ENCODE results near the gene CLN6. TPM values are rescaled to one million over a fixed set of nuclear protein-coding genes. Genes with fewer than 3 reads are reported as not detected.
"Not testable (repeated sequence)": the region's sequence is repeated elsewhere in the genome, so short reads cannot be mapped to it uniquely, and the experiment has no call there.

Gene CLN6
- total RNA-seq, 1 experiment from 2014 or later: 38.8 TPM

DNA sequence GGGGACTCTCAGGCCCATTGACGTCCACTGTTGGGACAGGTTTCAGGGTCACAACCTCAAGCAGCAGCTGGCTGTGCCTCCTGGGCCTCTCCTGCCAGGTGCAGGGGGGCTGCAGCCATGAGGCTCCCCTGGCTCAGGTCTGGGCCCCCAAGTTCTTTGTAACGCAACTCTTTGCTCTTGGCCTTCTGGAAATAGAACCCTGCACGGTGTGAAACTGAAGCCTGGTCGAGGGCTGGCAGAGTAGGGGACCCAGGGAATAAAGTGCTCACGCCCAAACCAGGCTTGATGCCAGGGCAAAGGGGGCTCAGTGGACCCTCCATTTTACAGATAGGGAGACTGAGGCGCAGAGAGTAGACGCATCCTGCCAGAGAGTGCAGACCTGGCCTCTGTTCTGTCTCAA lies 25.2 kb downstream of the CLN6 start:
- H3K9me3 ChIP-seq: no peaks in the 10 kb centered on the region
- H3K36me3 ChIP-seq: peaks cover 18% of the 10 kb centered on the region
- DNase-seq: no peak
- H3K27me3 ChIP-seq: no peaks in the 10 kb centered on the region
- no peak overlapping the region for H3K4me3 ChIP-seq

DNA sequence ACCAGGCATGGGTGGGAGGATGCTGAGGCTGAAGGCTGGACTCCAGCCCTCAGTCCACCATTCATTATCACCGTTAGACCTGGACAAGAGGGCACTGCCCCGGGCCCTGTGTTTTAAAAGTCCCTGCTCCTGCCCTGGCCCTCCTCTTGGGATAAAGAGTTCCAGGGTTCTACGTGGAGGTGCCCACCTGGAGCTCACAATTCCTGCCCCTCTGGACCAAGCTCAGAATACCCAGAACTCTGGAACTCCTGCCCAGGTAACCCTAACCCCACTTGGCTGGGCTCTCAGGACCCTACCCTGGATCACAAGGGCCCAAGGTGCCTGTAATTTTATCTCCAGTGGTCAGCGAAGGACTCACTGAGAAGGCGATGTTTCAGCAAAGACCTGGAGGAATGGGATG lies 25.6 kb downstream of the CLN6 start:
- Histone ChIP-seq H3K36me3 (peaks cover 18% of the 10 kb centered on the region), H3K9me3 (no peaks in the 10 kb centered on the region), H3K27me3 (no peaks in the 10 kb centered on the region), H3K4me3 (no peak overlapping the region)
- no peak for DNase-seq

DNA sequence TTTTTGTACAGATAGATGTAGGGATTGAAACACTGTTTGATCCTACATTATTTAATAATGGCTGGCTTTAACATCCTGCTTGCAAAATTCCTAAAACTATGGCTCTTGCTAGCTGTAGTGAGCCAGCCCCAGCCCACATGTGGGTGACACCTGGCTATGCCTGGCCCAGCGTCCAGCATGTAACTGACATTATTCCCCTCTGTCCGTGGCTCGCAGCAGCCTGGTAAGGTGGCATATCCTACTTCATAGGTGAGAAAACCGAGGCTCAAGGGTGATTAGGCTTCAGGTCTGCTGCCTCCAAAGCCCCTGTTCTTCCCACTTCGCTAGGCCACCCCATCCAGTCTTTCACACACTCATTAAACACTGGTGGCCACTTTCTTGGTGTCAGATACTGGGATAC lies 26.0 kb downstream of the CLN6 start:
- no peak overlapping the region for H3K4me3 ChIP-seq
- peaks cover 15% of the 10 kb centered on the region for H3K36me3 ChIP-seq
- H3K27me3 ChIP-seq: no peaks in the 10 kb centered on the region
- H3K9me3 ChIP-seq: no peaks in the 10 kb centered on the region
- no peak for DNase-seq

DNA sequence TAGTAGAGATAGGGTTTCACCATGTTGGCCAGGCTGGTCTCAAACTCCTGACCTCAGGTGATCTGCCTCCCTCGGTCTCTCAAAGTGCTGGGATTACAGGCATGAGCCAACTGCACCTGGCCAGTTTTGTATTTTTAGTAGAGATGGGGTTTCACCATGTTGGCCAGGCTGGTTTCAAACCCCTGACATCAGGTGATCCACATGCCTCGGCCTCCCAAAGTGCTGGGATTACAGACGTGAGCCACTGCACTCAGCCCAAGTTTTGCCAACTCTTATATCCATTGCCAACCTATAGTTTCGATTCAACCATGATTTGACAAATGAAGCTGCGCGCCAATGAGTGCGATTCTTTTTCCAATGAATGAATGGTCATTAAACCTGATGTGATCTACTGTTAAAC lies 26.5 kb downstream of the CLN6 start:
- H3K27me3 ChIP-seq: not testable (repeated sequence)

DNA sequence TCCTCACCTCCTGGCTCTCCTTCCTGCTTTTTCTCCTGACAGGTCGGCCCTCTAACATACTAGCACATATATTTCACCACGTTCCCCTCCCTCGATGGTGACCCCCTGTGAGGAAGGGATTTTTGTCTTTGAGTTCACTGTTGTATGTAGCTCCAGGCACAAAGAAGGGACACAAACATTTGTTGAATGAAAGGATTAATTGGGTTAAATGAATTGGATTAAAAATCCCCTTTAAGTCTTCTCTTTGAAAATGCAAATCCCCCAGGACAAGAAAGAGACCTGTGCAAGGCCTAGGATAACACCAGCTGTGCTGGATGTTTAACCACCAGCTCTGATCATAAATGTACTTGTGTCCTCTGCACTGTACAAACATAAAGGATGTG lies 27.7 kb downstream of the CLN6 start:
- DNase-seq: no peak
- Histone ChIP-seq H3K4me3 (no peak overlapping the region), H3K27me3 (no peaks in the 10 kb centered on the region), H3K9me3 (no peaks in the 10 kb centered on the region), H3K36me3 (peaks cover 23% of the 10 kb centered on the region)

More for the DNA sequence above, 26.5 kb downstream of the CLN6 start:
- H3K36me3 ChIP-seq: peaks cover 18% of the 10 kb centered on the region
- not testable (repeated sequence) for H3K4me3 ChIP-seq, DNase-seq, H3K9me3 ChIP-seq

DNA sequence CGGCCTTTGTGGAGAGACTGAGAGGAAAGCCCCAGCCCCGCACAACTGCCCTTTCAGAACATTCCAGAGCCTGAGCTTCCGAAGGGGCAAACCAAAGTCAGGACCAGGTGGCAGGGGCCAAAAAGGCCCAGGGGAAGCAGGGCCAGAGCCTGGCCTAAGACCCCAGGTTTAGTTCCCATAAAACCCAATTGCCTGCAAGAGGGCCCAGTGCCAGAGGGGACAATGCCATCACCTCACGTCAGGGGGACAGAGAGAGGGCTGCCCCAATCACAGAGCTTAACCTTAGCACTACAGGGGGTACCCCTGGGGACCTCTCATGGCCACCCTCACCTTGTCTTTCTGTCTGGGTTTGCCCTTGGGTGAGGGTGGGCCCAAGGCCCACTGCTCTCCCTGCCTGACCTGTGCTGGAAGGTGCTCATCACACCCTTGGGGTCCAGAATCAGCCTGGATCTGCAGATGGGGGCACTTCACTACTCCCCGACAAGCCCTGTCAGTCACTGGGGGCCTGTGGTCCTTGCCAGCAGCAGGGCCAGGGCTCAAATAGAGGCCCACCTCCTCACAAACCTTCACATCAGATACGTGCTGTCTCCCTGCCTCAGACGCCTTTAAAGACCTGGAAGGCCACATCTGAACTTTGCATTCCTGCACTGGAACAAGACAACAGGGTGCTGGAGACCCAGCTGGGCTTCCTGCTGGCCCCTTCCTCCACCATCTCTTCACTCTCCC lies 28.2 kb downstream of the CLN6 start:
- Histone ChIP-seq H3K4me3 (no peak overlapping the region), H3K36me3 (peaks cover 26% of the 10 kb centered on the region), H3K27me3 (no peaks in the 10 kb centered on the region), H3K9me3 (no peaks in the 10 kb centered on the region)
- DNase-seq: no peak

DNA sequence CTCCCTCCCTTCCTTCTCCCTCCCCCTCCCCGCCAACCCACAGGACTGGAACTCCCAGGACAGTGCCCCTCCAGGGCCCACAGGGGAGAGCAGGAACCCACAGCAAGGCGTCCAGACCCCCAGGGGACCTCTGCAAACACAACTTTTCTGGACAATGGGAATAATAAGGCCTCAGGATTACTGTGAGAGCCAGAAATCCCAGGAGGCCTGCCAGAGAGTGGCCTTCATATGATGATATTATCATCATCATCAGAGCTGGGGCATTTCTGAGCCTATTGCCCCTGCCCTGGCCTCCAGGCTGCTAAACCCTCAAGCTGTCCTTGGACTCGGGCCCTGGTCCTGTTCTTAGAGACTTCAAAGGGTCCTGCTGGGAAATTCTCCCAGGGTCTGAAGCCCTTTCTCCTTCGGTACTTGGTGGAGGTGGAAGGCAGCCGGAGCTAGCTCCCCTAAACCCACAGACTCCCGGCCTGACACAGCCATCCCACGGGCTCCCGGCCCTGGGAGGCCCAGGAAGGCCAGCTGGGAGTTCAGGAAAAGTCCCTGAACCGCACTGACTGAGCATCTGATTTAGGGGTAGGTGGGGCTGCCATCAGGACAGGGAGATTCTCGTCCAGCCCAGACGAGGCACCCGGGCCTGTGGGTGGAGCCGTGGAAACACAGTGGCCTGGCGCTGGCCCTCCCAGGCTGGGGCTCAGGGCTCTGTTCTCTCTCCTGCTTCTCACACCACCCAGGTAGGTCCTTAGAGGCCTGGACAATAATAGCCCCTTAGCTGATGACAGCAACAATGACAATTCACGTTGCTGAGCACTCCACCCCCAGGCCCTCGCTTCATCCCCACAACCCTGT lies 29.3 kb downstream of the CLN6 start:
- Histone ChIP-seq H3K9me3 (no peaks in the 10 kb centered on the region), H3K27me3 (no peaks in the 10 kb centered on the region), H3K36me3 (peaks cover 30% of the 10 kb centered on the region), H3K4me3 (no peak overlapping the region)
- no peak for DNase-seq

DNA sequence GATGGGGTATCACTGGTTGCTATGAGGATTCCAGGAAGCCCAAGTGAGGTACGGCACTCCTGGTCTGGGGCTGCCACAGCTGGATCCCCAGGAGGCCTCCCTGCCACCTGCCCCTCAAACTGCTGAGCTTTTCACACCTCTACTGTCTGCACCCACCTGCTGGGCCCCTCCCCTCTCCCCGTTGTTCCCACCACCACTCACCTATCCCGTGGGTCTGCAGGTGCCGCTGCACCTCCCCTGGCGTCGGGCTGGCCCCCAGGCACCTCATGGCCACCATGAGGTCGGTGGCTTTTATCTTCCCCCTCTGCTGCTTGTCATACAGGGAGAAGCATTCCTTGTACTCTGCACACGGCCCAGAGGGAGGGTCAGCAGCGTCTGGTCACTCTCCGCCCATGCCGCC lies 30.2 kb downstream of the CLN6 start:
- H3K36me3 ChIP-seq: peaks cover 25% of the 10 kb centered on the region
- DNase-seq: no peak
- H3K4me3 ChIP-seq: no peak overlapping the region
- no peaks in the 10 kb centered on the region for H3K9me3 ChIP-seq
- H3K27me3 ChIP-seq: no peaks in the 10 kb centered on the region

DNA sequence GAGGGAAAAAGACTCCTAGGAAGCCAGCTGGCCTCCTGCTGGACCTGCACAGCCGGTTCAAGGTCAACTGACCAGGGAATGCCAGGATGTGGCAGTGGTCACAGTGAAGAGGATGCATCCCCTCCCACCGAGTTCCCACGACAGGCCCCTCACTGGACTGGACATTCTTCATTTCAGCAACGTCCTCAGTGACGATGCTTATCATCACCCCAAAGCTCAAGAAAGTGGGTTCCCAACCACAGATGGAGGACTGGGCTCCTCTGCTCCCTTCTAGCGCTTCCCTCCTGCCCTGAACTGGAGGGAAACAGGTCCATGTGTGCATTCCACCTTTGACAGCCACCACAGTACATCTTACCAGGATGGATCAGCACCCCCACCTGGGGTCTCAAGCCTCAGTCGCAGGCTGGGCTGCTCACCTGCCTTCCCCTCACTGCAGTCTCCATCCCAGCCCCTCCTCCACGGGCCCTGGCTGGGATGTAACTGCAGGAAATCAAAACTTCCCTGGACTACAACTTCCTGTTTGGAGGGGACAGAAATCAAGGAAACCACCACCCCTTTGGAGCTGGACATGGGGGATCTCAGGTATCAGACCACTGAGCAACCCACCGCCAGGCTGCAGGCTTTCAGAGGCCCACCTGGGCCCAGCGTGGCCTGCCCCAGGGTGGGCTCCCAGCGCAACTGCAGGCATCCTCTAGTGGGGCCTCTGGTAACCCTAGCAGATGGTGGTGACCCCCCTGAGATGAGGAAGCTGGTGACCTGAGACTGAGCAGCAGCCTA lies 31.7 kb downstream of the CLN6 start:
- Histone ChIP-seq H3K27me3 (no peaks in the 10 kb centered on the region), H3K4me3 (no peak overlapping the region), H3K36me3 (peaks cover 37% of the 10 kb centered on the region), H3K9me3 (no peaks in the 10 kb centered on the region)
- no peak for DNase-seq

DNA sequence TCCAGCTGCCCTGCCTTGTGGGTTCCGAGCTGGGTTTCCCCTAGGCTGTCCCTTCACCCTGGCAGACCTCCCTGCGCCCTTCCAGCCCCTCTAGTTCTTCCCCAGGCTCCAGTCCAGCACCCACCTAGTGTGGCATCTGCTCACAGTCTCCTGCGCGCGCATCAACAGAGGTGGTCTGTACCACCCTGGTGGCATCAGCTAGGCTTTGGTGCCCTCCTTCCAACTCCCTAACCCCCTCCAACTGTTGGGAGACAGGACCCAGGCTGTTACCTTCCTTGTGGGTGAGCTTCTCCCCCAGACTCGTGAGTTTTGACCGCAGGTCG lies 32.4 kb downstream of the CLN6 start:
- peaks cover 44% of the 10 kb centered on the region for H3K36me3 ChIP-seq
- no peak overlapping the region for H3K4me3 ChIP-seq
- H3K27me3 ChIP-seq: no peaks in the 10 kb centered on the region
- H3K9me3 ChIP-seq: no peaks in the 10 kb centered on the region
- no peak for DNase-seq

DNA sequence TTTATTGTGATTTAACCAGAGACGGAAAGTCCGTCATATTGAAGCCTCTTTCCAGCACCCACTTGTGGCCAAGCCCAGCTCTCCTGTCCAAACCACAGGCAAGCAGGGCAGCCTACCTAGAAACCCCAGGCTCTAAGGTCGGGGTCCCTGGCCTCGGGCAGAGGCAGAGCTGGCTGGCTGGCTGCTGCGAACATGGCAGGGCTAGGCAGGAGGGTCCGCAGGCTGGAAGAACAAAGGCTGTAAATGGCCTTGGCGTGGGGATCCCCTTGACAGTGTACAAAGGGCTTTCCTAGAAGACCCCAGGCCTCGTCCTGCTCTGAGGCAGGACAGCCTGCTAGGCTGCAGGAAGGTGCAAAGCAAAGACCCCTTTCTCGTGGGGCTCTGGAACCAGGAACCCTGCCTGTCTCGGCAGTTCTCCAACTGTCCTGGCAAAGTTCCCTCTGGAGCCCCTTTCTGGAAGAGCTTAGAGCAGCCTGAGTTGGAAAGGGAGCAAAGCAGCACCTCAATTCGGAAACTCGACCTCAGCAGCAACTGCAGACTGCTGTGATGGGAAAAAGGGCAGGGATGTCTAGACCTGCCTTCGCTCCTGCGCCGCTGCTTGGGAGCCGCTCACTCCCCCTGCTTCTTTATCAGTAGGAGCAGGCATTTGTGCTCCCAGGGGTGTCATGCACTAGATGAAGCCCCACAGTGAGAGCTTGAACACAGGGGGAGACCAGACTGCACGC lies 32.9 kb downstream of the CLN6 start:
- peaks cover 45% of the 10 kb centered on the region for H3K36me3 ChIP-seq
- no peak for DNase-seq
- no peaks in the 10 kb centered on the region for H3K9me3 ChIP-seq
- H3K27me3 ChIP-seq: no peaks in the 10 kb centered on the region
- H3K4me3 ChIP-seq: no peak overlapping the region

DNA sequence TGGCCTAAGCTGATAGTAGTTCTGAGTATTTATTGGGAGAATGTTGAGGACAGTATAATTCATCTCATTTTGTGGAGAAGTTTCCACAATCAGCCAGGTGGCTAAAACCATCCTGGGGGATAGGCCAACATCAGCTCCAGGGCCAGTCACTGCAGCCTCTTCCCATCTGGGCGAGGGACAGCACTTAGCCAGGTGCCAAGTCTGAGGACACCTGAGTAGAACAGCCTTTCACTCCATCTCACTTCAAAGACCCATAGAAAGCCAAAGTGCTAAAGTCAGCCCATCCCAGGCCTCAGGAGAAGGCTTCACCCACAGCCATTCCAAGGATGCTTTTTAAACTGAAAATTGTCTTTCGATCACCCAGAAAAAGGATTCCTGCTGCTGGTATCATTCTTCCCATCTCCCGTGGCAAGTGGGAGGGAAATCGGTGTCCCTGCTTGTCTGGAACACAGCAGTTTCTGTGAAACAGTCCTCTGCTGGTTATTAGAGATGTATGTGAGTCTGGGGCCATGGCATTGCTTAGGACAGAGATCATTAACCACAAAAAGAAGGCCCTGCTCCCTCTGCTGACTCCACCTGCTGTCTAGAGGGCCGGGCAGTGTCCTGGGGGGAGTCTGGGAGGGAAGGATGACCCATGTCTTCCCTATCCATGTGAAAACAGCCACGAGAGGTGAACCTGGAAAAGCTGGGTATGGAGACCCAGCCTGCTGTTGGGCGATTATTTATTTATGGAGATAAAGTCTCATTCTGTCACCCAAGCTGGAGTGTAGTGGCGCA lies 34.0 kb downstream of the CLN6 start:
- H3K36me3 ChIP-seq: peaks cover 46% of the 10 kb centered on the region
- DNase-seq: no peak
- H3K9me3 ChIP-seq: no peaks in the 10 kb centered on the region
- H3K4me3 ChIP-seq: no peak overlapping the region
- no peaks in the 10 kb centered on the region for H3K27me3 ChIP-seq

DNA sequence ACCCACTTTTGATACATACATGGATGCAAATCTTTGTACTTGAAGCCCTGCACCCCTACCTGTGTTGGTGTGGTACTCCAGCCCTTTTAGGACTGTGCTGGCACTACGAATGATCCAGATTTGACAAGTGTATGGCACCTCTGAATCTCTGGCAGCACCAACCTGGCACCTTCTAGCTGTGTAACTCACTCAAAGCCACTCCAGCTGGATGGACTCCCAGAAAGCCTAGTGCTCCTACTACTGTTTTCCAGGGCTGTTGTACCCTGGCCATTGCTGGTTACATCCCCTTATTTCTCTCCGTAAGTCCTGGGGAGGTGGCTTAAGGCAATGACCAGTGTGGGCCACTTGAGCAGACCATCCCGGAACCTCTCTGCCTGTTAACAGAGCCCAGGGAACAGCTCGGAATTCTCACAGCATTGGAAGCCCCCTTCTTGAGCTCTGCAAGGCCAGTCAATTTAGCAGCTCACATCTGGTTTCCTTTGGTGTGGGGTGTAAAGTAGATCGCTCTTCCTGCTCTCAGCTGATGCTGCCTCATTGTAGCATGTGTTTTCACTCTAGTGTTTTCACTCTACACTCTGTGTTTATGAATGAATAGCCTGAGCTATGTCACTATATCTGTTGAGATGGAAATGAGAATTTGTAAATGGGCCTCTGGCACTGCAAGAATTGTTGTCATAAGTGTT lies 36.6 kb downstream of the CLN6 start:
- Histone ChIP-seq H3K9me3 (no peaks in the 10 kb centered on the region), H3K36me3 (peaks cover 68% of the 10 kb centered on the region), H3K27me3 (no peaks in the 10 kb centered on the region), H3K4me3 (no peak overlapping the region)
- no peak for DNase-seq

DNA sequence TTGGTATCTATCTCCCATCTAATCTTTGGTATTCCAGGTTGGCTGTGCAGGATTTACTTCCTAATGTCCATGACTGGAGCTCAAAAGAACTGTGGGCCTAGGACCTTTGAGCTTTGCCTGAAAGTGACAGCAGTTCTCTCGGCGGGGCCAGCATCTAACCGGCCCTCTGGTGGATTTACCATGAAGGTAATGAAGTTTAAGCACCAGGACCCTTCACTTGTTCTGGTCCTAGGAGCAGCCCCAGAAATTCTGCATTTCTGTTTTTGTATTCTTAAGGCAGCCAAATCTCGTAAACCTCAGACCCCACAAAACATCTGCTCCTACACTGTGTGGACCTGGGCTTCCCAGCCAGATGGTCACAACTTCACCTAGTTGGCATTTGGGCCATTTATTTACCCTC lies 37.4 kb downstream of the CLN6 start:
- no peak for DNase-seq
- H3K4me3 ChIP-seq: no peak overlapping the region
- H3K27me3 ChIP-seq: no peaks in the 10 kb centered on the region
- H3K36me3 ChIP-seq: peaks cover 68% of the 10 kb centered on the region
- 0 out of 2 replicates have a peak, but pooled peaks cover 4% of the 10 kb centered on the region for H3K9me3 ChIP-seq

DNA sequence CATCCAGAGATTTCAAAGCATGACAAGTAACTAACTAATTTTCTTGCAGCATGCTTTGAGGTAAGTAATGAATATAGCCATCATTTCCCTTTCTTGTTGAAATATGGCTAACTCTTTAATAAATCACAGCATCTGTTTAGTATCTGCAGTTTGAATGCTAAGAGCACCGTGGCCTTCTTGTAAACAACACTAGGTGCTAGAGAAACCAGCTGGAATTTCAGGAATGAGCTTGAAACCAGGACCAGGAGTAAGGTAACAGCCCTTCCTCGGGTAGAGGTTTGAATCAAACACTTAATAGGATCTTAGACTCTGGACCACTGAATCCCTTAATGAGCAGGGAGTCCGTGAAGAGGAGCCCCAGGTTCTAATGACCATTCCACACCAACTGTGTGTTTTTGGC lies 38.0 kb downstream of the CLN6 start:
- H3K27me3 ChIP-seq: no peaks in the 10 kb centered on the region

DNA sequence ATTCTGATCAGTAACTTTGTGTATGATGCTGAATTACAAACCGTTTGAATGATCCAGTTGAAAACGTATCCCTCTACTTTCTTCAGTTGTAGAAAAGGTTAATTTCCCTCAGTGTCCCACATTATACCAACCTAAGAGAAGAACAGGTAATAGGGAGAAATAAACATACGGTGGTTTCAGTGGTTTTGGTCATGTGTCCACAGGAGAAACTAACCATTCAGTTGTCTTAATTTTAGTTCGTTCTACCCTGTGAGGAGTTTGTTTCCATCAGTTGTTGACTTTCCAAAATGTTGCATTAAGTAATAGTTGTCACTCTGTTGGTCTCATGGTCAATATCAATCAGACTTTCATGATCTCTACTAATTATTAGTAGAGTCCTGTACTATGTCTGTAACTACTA lies 39.5 kb downstream of the CLN6 start:
- H3K9me3 ChIP-seq: 0 out of 2 replicates have a peak, but pooled peaks cover 4% of the 10 kb centered on the region
- no peak overlapping the region for H3K4me3 ChIP-seq
- H3K36me3 ChIP-seq: peaks cover 66% of the 10 kb centered on the region
- no peaks in the 10 kb centered on the region for H3K27me3 ChIP-seq
- no peak for DNase-seq

More for the DNA sequence above, 38.0 kb downstream of the CLN6 start:
- Histone ChIP-seq H3K4me3 (no peak overlapping the region), H3K9me3 (0 out of 2 replicates have a peak, but pooled peaks cover 4% of the 10 kb centered on the region), H3K36me3 (peaks cover 68% of the 10 kb centered on the region)
- no peak for DNase-seq
